ENCODE results near the gene TRPV4. TPM values are rescaled to one million over a fixed set of nuclear protein-coding genes. Genes with fewer than 3 reads are reported as not detected.

Gene TRPV4
- total and polyA plus RNA-seq, 2 donors (not counting 3 experiments of a cell fraction or from before 2014, with no cell fraction given) = 8.8 to 22.3 TPM

- Histone ChIP-seq H3K4me2 (ENCODE audit: insufficient read depth, low read length) (no peak overlapping the region), H3K9ac (replicated peaks; ENCODE audit: extremely low read depth, insufficient read depth, low read length) (no peak overlapping the region), H3K27me3 (ENCODE audit: control insufficient read depth in 2 of 2, insufficient read depth in 2 of 2, low read length in 2 of 2) (no peaks in the 10 kb centered on the region), H3K4me3 (replicated peaks in 1 of 3; ENCODE audit: insufficient read depth in 1 of 3, low read depth in 1 of 3, low read length in 3 of 3) (no peak overlapping the region), H3K9me3 (replicated peaks; ENCODE audit: control insufficient read depth, insufficient read depth, low read length) (no peaks in the 10 kb centered on the region), H3K79me2 (ENCODE audit: control insufficient read depth, insufficient read depth, low read length) (no peaks in the 10 kb centered on the region), H4K20me1 (replicated peaks; ENCODE audit: control insufficient read depth, extremely low read depth, insufficient read depth, low read length) (no peaks in the 10 kb centered on the region), H3K4me1 (ENCODE audit: control insufficient read depth, extremely low read depth, insufficient read depth, low read length) (peaks cover 11% of the 10 kb centered on the region), H2AFZ (ENCODE audit: low read depth, low read length) (no peak overlapping the region), H3K36me3 (ENCODE audit: control insufficient read depth in 2 of 2, extremely low read depth in 1 of 2, insufficient read depth in 2 of 2, low read length in 2 of 2) (no peaks in the 10 kb centered on the region), H3K9me1 (replicated peaks; ENCODE audit: control insufficient read depth, extremely low read depth, insufficient read depth, low read length) (no peaks in the 10 kb centered on the region), H3K27ac (ENCODE audit: insufficient read depth, low read depth, low read length) (no peak overlapping the region)
- ChIA-PET POLR2A (no interaction called here), CTCF (interaction anchor here (1.2 kb wide), 1 partner anchor 19 kb away, joined by 3 read pairs; no protein-coding TSS in a partner anchor)
- FAIRE-seq = no peak
- TF ChIP-seq JUN (IDR thresholded peaks at IDR 0.05; ENCODE audit: borderline replicate concordance, insufficient read depth, insufficient read length, low read depth) (no peak), POLR2A (IDR thresholded peaks at IDR 0.05; ENCODE audit: low read depth, low read length) (no peak), FOS (IDR thresholded peaks at IDR 0.05; ENCODE audit: borderline replicate concordance, insufficient read depth, low read length) (no peak), GATA2 (IDR thresholded peaks at IDR 0.05; ENCODE audit: insufficient read depth, insufficient read length, low read depth, low read length) (no peak), MAX (IDR thresholded peaks at IDR 0.05; ENCODE audit: insufficient read depth, insufficient read length) (no peak), CTCF (IDR thresholded peaks at IDR 0.05; ENCODE audit: extremely low read depth in 1 of 2, insufficient read depth in 1 of 2, low read depth in 1 of 2, low read length in 2 of 2) (no peak), MYC (IDR thresholded peaks at IDR 0.05; ENCODE audit: low read depth, low read length) (no peak), EZH2 (IDR thresholded peaks at IDR 0.05; ENCODE audit: borderline replicate concordance, low read depth, low read length, severe bottlenecking) (no peak), POLR2AphosphoS5 (IDR thresholded peaks at IDR 0.05; ENCODE audit: insufficient read depth, low read depth, low read length) (no peak)
- no peak for DNase-seq (ENCODE audit: low read depth, low spot score)
- dilution Hi-C loops (cut with MboI; ENCODE audit: extremely low pct_ligation_motif_present, low sequenced_read_pairs) (no loop called here), intact Hi-C loops (cut with micrococcal nuclease) (no loop called here)
- BruUV-seq (replicated peaks) = no TSS peak
These were observed 8.5 kb downstream of the TRPV4 start for GRCh38 chr12:109824731-109825130.

Data from endothelial cell of umbilical vein (primary cell).